Gastrocnemius medialis (tissue), 4 donors: ENCODE results near the gene PGBD4. TPM values are rescaled to one million over a fixed set of nuclear protein-coding genes. Genes with fewer than 3 reads are reported as not detected.
"Not testable (repeated sequence)": the region's sequence is repeated elsewhere in the genome, so short reads cannot be mapped to it uniquely, and the experiment has no call there.

Source experiments
- ATAC-seq, 2 donors: fragments of 150-250 bp; one replicate each; pipeline ENCODE4 v1.9.1; 2016
- DNase-seq, 2 donors: peaks; one replicate each; pipeline ENCODE4 v3.0.0-alpha.2; 2019
- H3K27ac ChIP-seq, 4 donors: fragments of 200-600 bp; sonication (generic); 1 replicate in 1 of 4; 2 replicates in 3 of 4; pipeline ENCODE4 v1.5.1; 2016 to 2018; ENCODE audit warnings: mild to moderate bottlenecking in 2 of 4, moderate library complexity in 1 of 4
- H3K27me3 ChIP-seq, 3 donors: fragments of 200-600 bp; sonication (generic) in 2 of 3; 1 replicate in 1 of 3; 2 replicates in 2 of 3; pipeline versions ENCODE4 v1.5.1 to v1.6.0; 2016 to 2019; ENCODE audit warnings: mild to moderate bottlenecking in 1 of 3, moderate library complexity in 1 of 3
- H3K36me3 ChIP-seq, 2 donors: fragments of 200-600 bp; sonication (generic) in 1 of 2; one replicate each; pipeline ENCODE4 v1.5.1; 2017 to 2018
- H3K4me1 ChIP-seq, 2 donors: fragments of 200-600 bp; sonication (generic) in 1 of 2; one replicate each; pipeline ENCODE4 v1.5.1; 2016 to 2017; ENCODE audit warnings: mild to moderate bottlenecking in 2 of 2
- H3K4me3 ChIP-seq, 4 donors: fragments of 200-600 bp; sonication (generic) in 3 of 4; 1 replicate in 1 of 4; 2 replicates in 3 of 4; pipeline ENCODE4 v1.5.1; 2016 to 2019; ENCODE audit warnings: mild to moderate bottlenecking in 2 of 4
- H3K9me3 ChIP-seq, 3 donors: fragments of 200-600 bp; sonication (generic) in 2 of 3; 1 replicate in 1 of 3; 2 replicates in 2 of 3; pipeline ENCODE4 v1.5.1; 2016 to 2019
- POLR2A ChIP-seq, 2 donors: fragments of 450-650 bp; IDR thresholded peaks; one replicate each; pipeline ENCODE4 v1.6.1; 2017; ENCODE audit warnings: antibody characterized with exemption in 2 of 2, mild to moderate bottlenecking in 2 of 2, moderate library complexity in 2 of 2
- in situ Hi-C, 4 donors: fragments of 200-750 bp; cut with MboI; loops; one replicate each; pipeline versions ENCODE4 v1.15.0 to v1.8.0; 2017; ENCODE audit warnings: low sequenced_read_pairs in 4 of 4
- intact Hi-C: fragments of 100-400 bp; cut with DNase I; formaldehyde crosslinking; loops from one replicate; pipeline ENCODE4 v1.15.1; 2023; ENCODE audit warnings: low total_unique reads
- total RNA-seq, 4 donors: library from RNA; depleted of rRNA; stranded (reverse); fragments of >200 nt; gene quantifications; one replicate each; pipeline versions ENCODE4 v1.1.0 to v1.2.3, GENCODE V29; 2016
- TF ChIP-seq, protein P1 (sequence below), 5 experiments: fragments of 450-650 bp in 3 of 5; fragments of 200-600 bp in 2 of 5; sonication (generic) in 2 of 5; IDR thresholded peaks in 4 of 5; conservative IDR thresholded peaks in 1 of 5; 1 replicate in 4 of 5; 2 replicates in 1 of 5; pipeline ENCODE4 v1.5.1; 2016 to 2019; ENCODE audit warnings: antibody characterized with exemption in 5 of 5, mild to moderate bottlenecking in 3 of 5, moderate library complexity in 3 of 5

PGBD4 gene
- total RNA-seq, 4 donors from 2014 or later = 0.73 to 1.9 (median 1.2) TPM

DNA sequence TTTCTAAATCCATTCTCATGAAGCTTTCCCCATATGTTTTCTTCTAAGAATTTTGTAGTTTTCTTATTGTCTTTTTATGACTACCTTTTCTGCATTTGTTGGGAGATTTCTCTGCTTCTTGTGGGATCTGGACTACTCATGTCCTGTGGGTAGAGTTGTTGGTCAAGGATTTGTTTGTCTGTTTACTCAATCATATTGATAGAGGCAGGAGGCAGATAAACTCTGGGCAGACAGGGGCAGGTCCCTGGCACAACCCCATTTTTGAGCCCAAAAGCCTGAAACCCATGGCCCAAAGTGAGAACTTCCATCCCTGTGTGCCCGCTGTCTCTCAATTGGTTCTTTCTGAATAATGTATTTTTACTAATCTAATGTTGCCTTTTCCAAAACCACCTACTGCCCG, 12.3 kb downstream of the PGBD4 start:
- no peak overlapping the region for H3K4me3 ChIP-seq
- no peaks in the 10 kb centered on the region for H3K4me1 ChIP-seq
- DNase-seq (no peak), ATAC-seq (no peak)
- intact Hi-C loops = no loop called here
- H3K27ac ChIP-seq = no peak overlapping the region
- in situ Hi-C loops = no loop called here
- H3K27me3 ChIP-seq = peaks cover 0 to 5% (median under 1%) of the 10 kb centered on the region in 3 donors
- TF ChIP-seq, protein P1, sequence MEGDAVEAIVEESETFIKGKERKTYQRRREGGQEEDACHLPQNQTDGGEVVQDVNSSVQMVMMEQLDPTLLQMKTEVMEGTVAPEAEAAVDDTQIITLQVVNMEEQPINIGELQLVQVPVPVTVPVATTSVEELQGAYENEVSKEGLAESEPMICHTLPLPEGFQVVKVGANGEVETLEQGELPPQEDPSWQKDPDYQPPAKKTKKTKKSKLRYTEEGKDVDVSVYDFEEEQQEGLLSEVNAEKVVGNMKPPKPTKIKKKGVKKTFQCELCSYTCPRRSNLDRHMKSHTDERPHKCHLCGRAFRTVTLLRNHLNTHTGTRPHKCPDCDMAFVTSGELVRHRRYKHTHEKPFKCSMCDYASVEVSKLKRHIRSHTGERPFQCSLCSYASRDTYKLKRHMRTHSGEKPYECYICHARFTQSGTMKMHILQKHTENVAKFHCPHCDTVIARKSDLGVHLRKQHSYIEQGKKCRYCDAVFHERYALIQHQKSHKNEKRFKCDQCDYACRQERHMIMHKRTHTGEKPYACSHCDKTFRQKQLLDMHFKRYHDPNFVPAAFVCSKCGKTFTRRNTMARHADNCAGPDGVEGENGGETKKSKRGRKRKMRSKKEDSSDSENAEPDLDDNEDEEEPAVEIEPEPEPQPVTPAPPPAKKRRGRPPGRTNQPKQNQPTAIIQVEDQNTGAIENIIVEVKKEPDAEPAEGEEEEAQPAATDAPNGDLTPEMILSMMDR (IDR thresholded peaks at IDR 0.05 in 4 of 5, conservative IDR thresholded peaks at IDR 0.05 in 1 of 5) = no peak
- TF ChIP-seq POLR2A (IDR thresholded peaks at IDR 0.05) = no peak
- H3K9me3 ChIP-seq = no peaks in the 10 kb centered on the region
- H3K36me3 ChIP-seq = no peaks in the 10 kb centered on the region

DNA sequence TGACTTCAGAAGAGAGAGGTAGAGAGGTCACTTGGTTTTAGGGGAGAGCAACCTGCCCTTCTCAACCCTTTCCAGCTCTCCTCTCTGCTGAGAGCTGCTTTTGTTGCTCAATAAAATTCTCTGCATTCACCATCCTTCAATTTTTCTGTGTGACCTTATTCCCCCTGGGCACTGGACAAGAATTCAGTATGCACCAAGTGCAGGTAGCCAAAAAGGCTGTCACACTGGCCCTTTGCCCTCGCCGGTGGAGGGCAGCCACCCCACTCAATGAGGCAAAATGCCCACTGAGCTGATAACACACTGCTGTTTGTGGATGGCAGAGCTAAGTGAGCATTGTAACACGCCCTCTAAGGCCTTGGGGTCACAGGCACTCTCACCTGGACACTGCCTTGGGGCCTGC, 12.9 kb downstream of the PGBD4 start:
- H3K36me3 ChIP-seq = no peaks in the 10 kb centered on the region
- H3K27ac ChIP-seq = no peak overlapping the region
- no peaks in the 10 kb centered on the region for H3K9me3 ChIP-seq
- H3K4me3 ChIP-seq = no peak overlapping the region
- no peaks in the 10 kb centered on the region for H3K4me1 ChIP-seq
- TF ChIP-seq, protein P1 (IDR thresholded peaks at IDR 0.05 in 4 of 5, conservative IDR thresholded peaks at IDR 0.05 in 1 of 5) = no peak
- TF ChIP-seq POLR2A (IDR thresholded peaks at IDR 0.05) = no peak
- H3K27me3 ChIP-seq = peaks cover 0 to 5% (median 4%) of the 10 kb centered on the region in 3 donors
- ATAC-seq (no peak), DNase-seq (no peak)
- in situ Hi-C loops (no loop called here), intact Hi-C loops (no loop called here)

DNA sequence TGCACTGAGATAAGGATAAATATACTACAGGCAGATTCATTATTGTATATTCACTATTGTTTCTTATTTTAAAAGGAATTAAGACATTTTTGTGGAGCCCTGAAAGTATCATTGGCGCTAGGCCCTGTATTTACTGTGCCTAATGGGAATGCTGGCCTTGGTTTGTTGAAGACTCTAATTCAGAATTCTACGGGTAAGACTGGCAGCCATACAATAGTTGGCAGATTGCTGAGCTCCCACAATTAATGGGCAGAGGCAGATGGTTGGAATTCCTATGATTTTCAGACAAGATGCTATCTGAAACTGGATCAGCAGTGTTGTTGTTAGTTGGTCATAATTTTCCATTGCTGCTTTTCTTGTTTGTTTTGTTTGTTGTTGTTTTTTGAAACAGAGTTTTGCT, 14.7 kb downstream of the PGBD4 start:
- in situ Hi-C loops (no loop called here), intact Hi-C loops (no loop called here)
- ATAC-seq (no peak), DNase-seq (no peak)
- H3K4me1 ChIP-seq = no peaks in the 10 kb centered on the region
- no peaks in the 10 kb centered on the region for H3K36me3 ChIP-seq
- TF ChIP-seq, protein P1 (IDR thresholded peaks at IDR 0.05 in 4 of 5, conservative IDR thresholded peaks at IDR 0.05 in 1 of 5) = no peak
- no peak for TF ChIP-seq POLR2A (IDR thresholded peaks at IDR 0.05)
- no peaks in the 10 kb centered on the region for H3K9me3 ChIP-seq
- no peak overlapping the region for H3K4me3 ChIP-seq
- peaks cover 0 to 5% (median 4%) of the 10 kb centered on the region in 3 donors for H3K27me3 ChIP-seq
- H3K27ac ChIP-seq = no peak overlapping the region

DNA sequence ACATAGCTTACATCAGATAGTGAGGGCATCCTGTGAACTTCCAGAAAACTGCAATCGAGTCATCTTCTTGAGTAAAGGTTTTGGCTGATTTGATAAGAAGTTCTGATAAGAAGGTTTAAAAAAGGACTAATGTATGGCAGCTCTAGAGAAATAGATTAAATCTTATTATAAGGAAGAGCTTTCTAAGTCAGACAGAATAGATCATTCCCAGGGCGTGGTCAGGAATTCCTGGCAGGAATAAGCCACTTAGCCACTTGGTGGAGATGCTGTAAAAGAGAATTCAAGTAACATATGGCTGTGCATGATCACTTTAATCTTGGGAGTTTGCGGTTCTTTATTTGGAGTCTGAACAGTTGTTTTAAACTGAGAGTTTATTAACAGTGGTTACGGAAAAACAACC, 17.4 kb downstream of the PGBD4 start:
- H3K9me3 ChIP-seq = no peaks in the 10 kb centered on the region
- intact Hi-C loops (no loop called here), in situ Hi-C loops (no loop called here)
- H3K4me3 ChIP-seq = no peak overlapping the region
- H3K27me3 ChIP-seq = peaks cover 0 to 5% (median 4%) of the 10 kb centered on the region in 3 donors
- no peaks in the 10 kb centered on the region for H3K36me3 ChIP-seq
- ATAC-seq (no peak), DNase-seq (no peak)
- TF ChIP-seq, protein P1 (IDR thresholded peaks at IDR 0.05 in 4 of 5, conservative IDR thresholded peaks at IDR 0.05 in 1 of 5) = no peak
- TF ChIP-seq POLR2A (IDR thresholded peaks at IDR 0.05) = no peak
- H3K4me1 ChIP-seq = peaks cover 0 to 6% of the 10 kb centered on the region in 2 donors
- H3K27ac ChIP-seq = no peak overlapping the region

DNA sequence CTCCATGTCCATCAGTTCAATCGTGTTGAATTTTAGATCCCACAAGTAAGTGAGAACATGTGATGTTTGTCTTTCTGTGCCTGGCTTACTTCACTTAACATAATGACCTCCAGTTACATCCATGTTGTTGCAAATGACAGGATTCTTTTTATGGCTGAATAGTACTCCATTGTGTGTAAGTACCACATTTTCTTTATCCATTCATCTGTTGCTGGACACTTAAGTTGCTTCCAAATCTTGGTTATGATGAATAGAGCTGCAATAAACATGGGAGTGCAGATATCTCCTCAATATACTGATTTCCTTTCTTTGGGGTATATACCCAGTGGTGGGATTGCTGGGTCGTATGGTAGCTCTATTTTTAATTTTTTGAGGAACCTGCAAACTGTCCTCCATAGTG, 18.5 kb downstream of the PGBD4 start:
- H3K36me3 ChIP-seq, DNase-seq, H3K4me3 ChIP-seq, H3K9me3 ChIP-seq, H3K27me3 ChIP-seq, H3K27ac ChIP-seq, ATAC-seq, intact Hi-C loops, in situ Hi-C loops: not testable (repeated sequence)
- peaks cover 0 to 12% of the 10 kb centered on the region in 2 donors for H3K4me1 ChIP-seq

DNA sequence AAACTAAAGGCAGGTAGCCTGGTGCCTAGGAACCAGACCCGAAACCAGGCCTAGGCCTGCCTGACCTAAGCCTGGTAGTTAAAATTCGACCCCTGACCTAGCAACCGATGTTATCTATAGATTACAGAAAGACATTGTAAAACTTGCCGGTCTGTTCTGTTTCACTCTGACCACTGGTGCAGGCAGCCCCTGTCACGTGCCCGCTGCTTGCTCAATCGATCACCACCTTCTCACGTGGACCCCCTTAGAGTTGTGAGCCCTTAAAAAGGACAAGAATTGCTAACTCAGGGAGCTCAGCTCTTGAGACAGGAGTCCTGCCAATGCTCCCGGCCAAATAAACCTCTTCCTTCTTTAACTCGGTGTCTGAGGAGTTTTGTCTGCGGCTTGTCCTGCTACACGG, 19.9 kb downstream of the PGBD4 start:
- H3K4me3 ChIP-seq, intact Hi-C loops, H3K9me3 ChIP-seq, H3K27ac ChIP-seq, H3K36me3 ChIP-seq, H3K27me3 ChIP-seq, in situ Hi-C loops, ATAC-seq, DNase-seq: not testable (repeated sequence)
- H3K4me1 ChIP-seq = peaks cover 0 to 12% of the 10 kb centered on the region in 2 donors
